GM23338 (cell line): ENCODE data around the gene TMEM269.

ENCODE experiments used
- CREB1 ChIP-seq: fragments of 250-450 bp; sonication (Bioruptor Pico); IDR thresholded peaks from 2 replicates; pipeline ENCODE4 v1.5.0; 2020; ENCODE audit warnings: low read depth, mild to moderate bottlenecking, moderate library complexity
- CTCF ChIP-seq, 2 experiments: fragments of 200-600 bp in 1 of 2; sonication (generic) in 1 of 2; conservative IDR thresholded peaks; 2 replicates each; pipeline versions ENCODE4 v1.5.1 to v1.6.1; 2016 to 2017; ENCODE audit warnings: antibody characterized with exemption in 2 of 2, low read depth in 2 of 2, mild to moderate bottlenecking in 2 of 2, moderate library complexity in 1 of 2
- EZH2 ChIP-seq: fragments of 200-600 bp; sonication (generic); IDR thresholded peaks from one replicate; pipeline ENCODE4 v1.8.0; 2017; ENCODE audit warnings: antibody characterized with exemption, mild to moderate bottlenecking, low read depth; ENCODE audit not compliant: unreplicated experiment
- NANOG ChIP-seq: IDR thresholded peaks from 2 replicates; pipeline ENCODE4 v1.6.1; 2016; ENCODE audit warnings: antibody characterized with exemption, borderline replicate concordance
- REST ChIP-seq: IDR thresholded peaks from one replicate; pipeline ENCODE4 v1.6.1; 2018; ENCODE audit warnings: antibody characterized with exemption; ENCODE audit not compliant: unreplicated experiment
- STAT1 ChIP-seq: IDR thresholded peaks from one replicate; pipeline ENCODE4 v1.6.1; 2016; ENCODE audit warnings: antibody characterized with exemption; ENCODE audit not compliant: unreplicated experiment
- ZNF114 ChIP-seq: fragments of 250-450 bp; sonication (Bioruptor Pico); IDR thresholded peaks from 2 replicates; pipeline ENCODE4 v1.5.0; 2020; ENCODE audit warnings: mild to moderate bottlenecking, moderate library complexity
- ZNF331 ChIP-seq: fragments of 250-450 bp; sonication (Bioruptor Pico); IDR thresholded peaks from 2 replicates; pipeline ENCODE4 v1.5.0; 2020; ENCODE audit warnings: low read depth, mild to moderate bottlenecking, moderate library complexity

- TF ChIP-seq STAT1, result no peak
- no peak for TF ChIP-seq NANOG
- no peak for TF ChIP-seq CTCF (conservative IDR thresholded peaks at IDR 0.05; ENCODE audit: low read depth in 2 of 2)
- TF ChIP-seq ZNF331, result no peak
- no peak for TF ChIP-seq EZH2
- no peak for TF ChIP-seq REST
- TF ChIP-seq CREB1 (CRISPR knock-in tag), result no peak
- TF ChIP-seq ZNF114, result no peak
Observed at GRCh38 chr1:42807056-42807668, 22.4 kb downstream of the TMEM269 start.
